Gastroesophageal sphincter (tissue), 4 donors: ENCODE results near the gene SMCR8. TPM values are rescaled to one million over a fixed set of nuclear protein-coding genes. Genes with fewer than 3 reads are reported as not detected.

ENCODE experiments used
- ATAC-seq: fragments of 150-250 bp; one replicate; pipeline ENCODE4 v1.9.1; 2016; ENCODE audit warnings: mild to moderate bottlenecking, moderate library complexity
- H3K27ac ChIP-seq, 4 donors: fragments of 200-600 bp; sonication (generic) in 3 of 4; 1 replicate in 3 of 4; 2 replicates in 1 of 4; pipeline ENCODE4 v1.5.1; 2016 to 2019
- H3K27me3 ChIP-seq: fragments of 200-600 bp; sonication (generic); one replicate; pipeline ENCODE4 v1.5.1; 2019
- H3K36me3 ChIP-seq, 2 donors: fragments of 200-600 bp; sonication (generic); one replicate each; pipeline ENCODE4 v1.5.1; 2019; ENCODE audit warnings: control low read depth in 1 of 2
- H3K4me1 ChIP-seq, 3 donors: fragments of 200-600 bp; sonication (generic); 1 replicate in 2 of 3; 2 replicates in 1 of 3; pipeline ENCODE4 v1.5.1; 2016 to 2019; ENCODE audit warnings: control low read depth in 2 of 3
- H3K4me3 ChIP-seq, 2 donors: fragments of 200-600 bp; sonication (generic); one replicate each; pipeline ENCODE4 v1.5.1; 2019; ENCODE audit warnings: mild to moderate bottlenecking in 1 of 2, moderate library complexity in 1 of 2
- H3K9me3 ChIP-seq, 3 donors: fragments of 200-600 bp; sonication (generic); one replicate each; pipeline ENCODE4 v1.5.1; 2017 to 2019; ENCODE audit warnings: control low read depth in 2 of 3
- EP300 ChIP-seq: sonication (generic); formaldehyde crosslinking; IDR thresholded peaks from one replicate; pipeline ENCODE4 v1.6.1; 2017; ENCODE audit warnings: antibody characterized with exemption, mild to moderate bottlenecking
- POLR2A ChIP-seq, 2 donors: fragments of 450-650 bp; IDR thresholded peaks; one replicate each; pipeline ENCODE4 v1.6.1; 2017; ENCODE audit warnings: antibody characterized with exemption in 2 of 2, mild to moderate bottlenecking in 2 of 2, moderate library complexity in 1 of 2
- POLR2AphosphoS5 ChIP-seq: sonication (generic); formaldehyde crosslinking; IDR thresholded peaks from one replicate; pipeline ENCODE4 v1.6.1; 2017; ENCODE audit warnings: antibody characterized with exemption
- WGBS, 2 donors: methylation state at CpG; one replicate each; pipeline ENCODE4 v1.1.5; 2018; ENCODE audit warnings: low coverage in 1 of 2; 5-methylcytosine and 5-hydroxymethylcytosine counted together
- total RNA-seq, 4 donors: library from RNA; depleted of rRNA; stranded (reverse); fragments of >200 nt; gene quantifications; one replicate each; pipeline ENCODE4 v1.1.0, GENCODE V29; 2016
- TF ChIP-seq, protein P1 (sequence below), 4 experiments: fragments of 200-600 bp in 2 of 4; fragments of 450-650 bp in 2 of 4; sonication (generic) in 1 of 4; IDR thresholded peaks; one replicate each; pipeline ENCODE4 v1.5.1; 2017 to 2019; ENCODE audit warnings: antibody characterized with exemption in 4 of 4, mild to moderate bottlenecking in 2 of 4, moderate library complexity in 2 of 4

The SMCR8 gene
- total RNA-seq, 4 donors from 2014 or later, result 14.0 to 20.0 (median 14.9) TPM

DNA sequence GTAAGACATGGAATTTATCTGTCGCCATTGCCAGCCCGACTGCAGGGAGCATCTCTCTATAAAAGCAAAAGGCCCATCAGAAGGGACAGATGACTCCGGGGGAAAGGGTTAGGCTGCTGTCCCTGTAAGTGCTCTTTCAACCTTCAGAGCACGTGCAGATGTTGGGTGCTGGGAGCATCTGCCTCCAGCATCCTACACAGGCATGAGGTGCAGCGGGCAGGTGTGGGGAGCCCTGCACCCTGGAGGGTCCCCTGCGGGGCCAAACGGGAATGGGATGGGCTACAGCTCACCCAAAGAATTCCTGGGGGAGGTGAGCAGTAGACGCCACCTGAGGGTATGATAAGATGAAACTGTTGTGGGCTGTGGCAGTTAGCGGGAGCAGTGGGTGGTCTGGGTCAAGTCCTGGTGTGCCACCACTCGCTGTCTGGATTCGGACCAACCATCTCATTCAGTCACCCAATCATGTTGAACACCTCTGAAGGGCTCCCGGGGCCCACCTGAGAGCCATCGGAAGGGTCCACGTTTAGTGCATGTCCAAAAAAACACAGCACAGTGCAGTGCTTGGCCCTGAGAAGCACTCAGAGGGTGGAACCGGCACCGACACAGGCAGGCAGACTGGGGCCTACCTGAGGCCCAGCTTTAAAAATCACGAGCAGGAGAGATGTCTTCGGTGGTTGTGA lies 3.8 kb downstream of the SMCR8 start:
- Histone ChIP-seq H3K9me3 (no peaks in the 10 kb centered on the region), H3K36me3 (peaks cover 0 to 77% of the 10 kb centered on the region in 2 donors), H3K4me1 (peaks cover 15 to 72% (median 51%) of the 10 kb centered on the region in 3 donors), H3K27ac (no peak overlapping the region), H3K4me3 (peak overlapping the region in 1 of 2 donors; percentile 18), H3K27me3 (no peaks in the 10 kb centered on the region)
- no peak for ATAC-seq
- 60% methylated on average over 1 of the region's 18 CpGs; no CpG with 5 or more reads in 1 of the 2 donors for WGBS, 2 donors
- TF ChIP-seq, protein P1, sequence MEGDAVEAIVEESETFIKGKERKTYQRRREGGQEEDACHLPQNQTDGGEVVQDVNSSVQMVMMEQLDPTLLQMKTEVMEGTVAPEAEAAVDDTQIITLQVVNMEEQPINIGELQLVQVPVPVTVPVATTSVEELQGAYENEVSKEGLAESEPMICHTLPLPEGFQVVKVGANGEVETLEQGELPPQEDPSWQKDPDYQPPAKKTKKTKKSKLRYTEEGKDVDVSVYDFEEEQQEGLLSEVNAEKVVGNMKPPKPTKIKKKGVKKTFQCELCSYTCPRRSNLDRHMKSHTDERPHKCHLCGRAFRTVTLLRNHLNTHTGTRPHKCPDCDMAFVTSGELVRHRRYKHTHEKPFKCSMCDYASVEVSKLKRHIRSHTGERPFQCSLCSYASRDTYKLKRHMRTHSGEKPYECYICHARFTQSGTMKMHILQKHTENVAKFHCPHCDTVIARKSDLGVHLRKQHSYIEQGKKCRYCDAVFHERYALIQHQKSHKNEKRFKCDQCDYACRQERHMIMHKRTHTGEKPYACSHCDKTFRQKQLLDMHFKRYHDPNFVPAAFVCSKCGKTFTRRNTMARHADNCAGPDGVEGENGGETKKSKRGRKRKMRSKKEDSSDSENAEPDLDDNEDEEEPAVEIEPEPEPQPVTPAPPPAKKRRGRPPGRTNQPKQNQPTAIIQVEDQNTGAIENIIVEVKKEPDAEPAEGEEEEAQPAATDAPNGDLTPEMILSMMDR (IDR thresholded peaks at IDR 0.05), result no peak
- TF ChIP-seq POLR2A (IDR thresholded peaks at IDR 0.05), result no peak
- no peak for TF ChIP-seq POLR2AphosphoS5
- TF ChIP-seq EP300, result no peak

DNA sequence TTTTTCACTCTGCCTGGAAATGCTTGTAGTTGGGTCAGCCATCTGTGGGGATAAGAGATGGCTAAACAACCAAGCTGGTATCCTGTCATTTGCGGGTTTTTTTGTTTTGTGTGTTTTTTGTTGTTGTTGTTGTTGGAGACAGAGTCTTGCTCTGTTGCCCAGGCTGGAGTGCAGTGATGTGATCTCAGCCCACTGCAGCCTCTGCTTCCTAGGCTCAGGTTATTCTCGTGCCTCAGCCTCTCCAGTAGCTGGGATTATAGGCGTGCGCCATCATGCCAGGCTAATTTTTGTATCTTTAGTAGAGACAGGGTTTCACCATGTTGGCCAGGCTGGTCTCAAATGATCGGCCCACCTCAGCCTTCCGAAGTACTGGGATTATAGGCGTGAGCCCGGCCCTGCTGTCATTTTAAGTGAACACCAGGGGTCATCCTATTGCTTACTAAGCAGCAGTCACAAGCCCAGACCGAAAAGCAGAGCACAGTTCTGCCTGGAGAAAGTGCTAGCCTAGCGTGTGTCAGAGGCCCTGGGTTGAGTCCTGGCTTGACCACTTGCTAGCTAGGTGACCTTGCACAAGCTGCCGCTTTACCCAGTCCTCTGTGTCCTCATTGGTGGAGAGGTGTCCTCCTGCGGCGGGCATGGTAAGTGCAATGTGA lies 4.6 kb downstream of the SMCR8 start:
- no peak for ATAC-seq
- Histone ChIP-seq H3K4me1 (peaks cover 15 to 70% (median 51%) of the 10 kb centered on the region in 3 donors), H3K27ac (no peak overlapping the region), H3K27me3 (no peaks in the 10 kb centered on the region), H3K4me3 (peak overlapping the region in 1 of 2 donors; percentile 16), H3K36me3 (peaks cover 0 to 85% of the 10 kb centered on the region in 2 donors), H3K9me3 (no peaks in the 10 kb centered on the region)
- TF ChIP-seq POLR2AphosphoS5, result no peak
- TF ChIP-seq, protein P1 (IDR thresholded peaks at IDR 0.05), result peak in 3 of 4 experiments; percentile 6 to 26 (median 23)
- WGBS, 2 donors, result 69 to 74% methylated on average over 3 to 4 of the region's 13 CpGs

DNA sequence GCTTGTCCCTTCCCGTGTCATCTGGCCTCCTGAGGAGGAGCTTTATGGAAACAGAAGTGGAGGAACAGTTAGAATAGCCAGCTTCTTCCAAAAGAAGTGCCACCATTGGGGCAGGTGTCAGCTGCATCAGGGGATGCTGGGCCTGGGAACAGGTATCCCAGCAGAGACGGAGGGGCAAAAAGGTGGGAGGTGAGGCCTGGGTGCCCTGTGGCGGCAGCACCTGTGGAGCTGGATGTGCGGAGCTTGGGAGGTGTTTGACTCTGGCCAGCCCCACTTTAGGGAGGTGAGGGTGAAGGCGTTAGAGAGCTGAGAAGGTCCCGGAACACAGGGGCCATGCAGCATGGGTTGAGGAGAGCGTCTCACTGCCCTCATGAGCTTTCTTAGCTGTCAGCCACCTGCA lies 5.2 kb downstream of the SMCR8 start:
- no peaks in the 10 kb centered on the region for H3K9me3 ChIP-seq
- peaks cover 15 to 70% (median 51%) of the 10 kb centered on the region in 3 donors for H3K4me1 ChIP-seq
- no peak for ATAC-seq
- H3K4me3 ChIP-seq, result peak overlapping the region in 1 of 2 donors; percentile 16
- 100% methylated on average over 1 of the region's 7 CpGs; no CpG with 5 or more reads in 1 of the 2 donors for WGBS, 2 donors
- TF ChIP-seq EP300, result no peak
- TF ChIP-seq POLR2AphosphoS5, result no peak
- TF ChIP-seq, protein P1 (IDR thresholded peaks at IDR 0.05), result no peak
- no peak for TF ChIP-seq POLR2A (IDR thresholded peaks at IDR 0.05)
- no peak overlapping the region for H3K27ac ChIP-seq
- no peaks in the 10 kb centered on the region for H3K27me3 ChIP-seq
- peaks cover 0 to 91% of the 10 kb centered on the region in 2 donors for H3K36me3 ChIP-seq

GRCh38 chr17:18321309-18321708 lies 6.2 kb downstream of the SMCR8 start:
- Histone ChIP-seq H3K27ac (no peak overlapping the region), H3K27me3 (no peaks in the 10 kb centered on the region), H3K36me3 (peaks cover 0 to 100% of the 10 kb centered on the region in 2 donors), H3K9me3 (no peaks in the 10 kb centered on the region), H3K4me3 (no peak overlapping the region), H3K4me1 (peaks cover 10 to 61% (median 44%) of the 10 kb centered on the region in 3 donors)
- WGBS, 2 donors, result 60% methylated on average over 4 of the region's 5 CpGs; no CpG with 5 or more reads in 1 of the 2 donors
- ATAC-seq, result no peak
- no peak for TF ChIP-seq EP300
- TF ChIP-seq, protein P1 (IDR thresholded peaks at IDR 0.05), result no peak
- TF ChIP-seq POLR2AphosphoS5, result no peak
- TF ChIP-seq POLR2A (IDR thresholded peaks at IDR 0.05), result no peak
